LNCaP clone FGC (cell line): ENCODE data around the gene WHRN.

ENCODE experiments used
- DNase-seq: peaks from one replicate; pipeline ENCODE4 v3.0.0-alpha.2; 2011; ENCODE audit warnings: low read depth
- H3K4me3 ChIP-seq: 2 replicates; pipeline ENCODE4 v1.5.1; 2011; ENCODE audit warnings: mild to moderate bottlenecking, low read depth, low read length, control low read depth
- TF ChIP-seq, protein P1 (sequence below): IDR thresholded peaks from 2 replicates; pipeline ENCODE4 v1.5.1; 2012; ENCODE audit warnings: mild to moderate bottlenecking; ENCODE audit not compliant: control insufficient read depth, insufficient read depth; ENCODE audit errors: extremely low read depth

The WHRN gene

DNA sequence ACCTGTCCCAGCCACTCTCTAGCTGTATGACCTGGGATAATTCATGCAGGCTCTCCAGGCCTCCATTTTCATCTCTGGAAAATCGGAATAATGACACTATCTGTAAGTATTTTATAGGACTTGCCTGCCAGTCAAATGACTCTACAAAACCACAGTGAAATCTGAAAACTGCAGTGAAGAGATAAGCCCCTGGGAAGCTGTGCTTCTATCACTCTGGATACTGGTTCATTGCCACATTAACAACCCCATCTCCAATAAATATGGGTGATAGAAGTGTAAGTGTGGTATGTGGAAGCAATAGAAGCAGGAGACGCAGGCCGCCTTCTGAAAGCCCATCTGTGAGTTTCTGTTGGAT lies 31.8 kb downstream of the WHRN start:
- H3K4me3 ChIP-seq: no peak overlapping the region
- DNase-seq: no peak
- TF ChIP-seq, protein P1, sequence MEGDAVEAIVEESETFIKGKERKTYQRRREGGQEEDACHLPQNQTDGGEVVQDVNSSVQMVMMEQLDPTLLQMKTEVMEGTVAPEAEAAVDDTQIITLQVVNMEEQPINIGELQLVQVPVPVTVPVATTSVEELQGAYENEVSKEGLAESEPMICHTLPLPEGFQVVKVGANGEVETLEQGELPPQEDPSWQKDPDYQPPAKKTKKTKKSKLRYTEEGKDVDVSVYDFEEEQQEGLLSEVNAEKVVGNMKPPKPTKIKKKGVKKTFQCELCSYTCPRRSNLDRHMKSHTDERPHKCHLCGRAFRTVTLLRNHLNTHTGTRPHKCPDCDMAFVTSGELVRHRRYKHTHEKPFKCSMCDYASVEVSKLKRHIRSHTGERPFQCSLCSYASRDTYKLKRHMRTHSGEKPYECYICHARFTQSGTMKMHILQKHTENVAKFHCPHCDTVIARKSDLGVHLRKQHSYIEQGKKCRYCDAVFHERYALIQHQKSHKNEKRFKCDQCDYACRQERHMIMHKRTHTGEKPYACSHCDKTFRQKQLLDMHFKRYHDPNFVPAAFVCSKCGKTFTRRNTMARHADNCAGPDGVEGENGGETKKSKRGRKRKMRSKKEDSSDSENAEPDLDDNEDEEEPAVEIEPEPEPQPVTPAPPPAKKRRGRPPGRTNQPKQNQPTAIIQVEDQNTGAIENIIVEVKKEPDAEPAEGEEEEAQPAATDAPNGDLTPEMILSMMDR: no peak

DNA sequence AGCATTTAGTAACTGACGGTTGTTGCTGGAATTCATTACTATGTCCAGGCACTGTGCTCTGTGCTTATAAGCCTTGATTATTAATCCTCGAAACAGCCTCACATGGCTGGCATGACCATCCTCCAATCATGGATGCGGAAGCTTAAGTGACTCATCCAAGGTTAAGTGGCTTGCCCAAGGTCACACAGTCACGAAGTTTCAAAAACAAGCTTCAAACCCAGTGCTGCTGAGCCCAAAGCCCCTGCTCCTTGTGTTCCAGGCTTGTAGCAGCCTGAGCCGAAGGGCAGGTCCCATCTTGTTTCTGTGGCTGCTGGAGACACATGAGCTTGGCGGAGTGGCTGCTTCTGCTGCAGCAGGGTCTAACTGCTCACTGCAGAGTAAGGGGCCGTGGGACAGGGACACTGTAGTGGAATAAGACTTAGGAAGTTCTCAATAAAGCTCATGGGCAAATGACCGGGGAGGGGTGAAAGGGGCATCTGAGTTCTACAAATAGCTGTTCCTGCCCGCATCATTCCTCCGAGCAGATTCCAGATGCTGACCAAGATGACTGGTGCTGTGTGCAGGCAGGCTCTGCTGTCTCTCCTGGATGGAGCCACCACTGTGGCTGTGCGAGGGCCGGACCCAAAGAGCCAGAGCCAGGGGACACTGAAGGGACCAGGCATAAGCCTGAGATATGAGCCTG lies 32.4 kb downstream of the WHRN start:
- TF ChIP-seq, protein P1: no peak
- no peak for DNase-seq
- no peak overlapping the region for H3K4me3 ChIP-seq

DNA sequence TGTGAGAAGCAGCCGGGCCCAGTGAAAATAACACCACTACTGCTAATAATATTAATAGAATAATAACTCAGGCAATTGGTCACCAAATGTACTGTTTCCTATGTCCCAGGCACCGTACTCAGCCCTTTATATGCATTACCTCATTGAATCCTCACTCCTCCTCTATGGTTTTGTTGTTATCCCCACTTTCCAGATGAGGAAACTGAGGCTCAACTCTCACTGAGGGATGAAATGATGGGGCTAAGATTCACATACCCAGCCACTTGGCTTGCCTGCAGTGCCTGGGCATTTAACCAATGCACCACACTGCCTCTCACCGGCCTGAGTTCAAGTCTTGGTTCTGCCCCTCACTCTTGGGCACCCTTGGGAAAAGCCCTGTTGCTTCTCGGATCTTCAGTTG lies 34.1 kb downstream of the WHRN start:
- H3K4me3 ChIP-seq: no peak overlapping the region
- no peak for DNase-seq
- TF ChIP-seq, protein P1: no peak

DNA sequence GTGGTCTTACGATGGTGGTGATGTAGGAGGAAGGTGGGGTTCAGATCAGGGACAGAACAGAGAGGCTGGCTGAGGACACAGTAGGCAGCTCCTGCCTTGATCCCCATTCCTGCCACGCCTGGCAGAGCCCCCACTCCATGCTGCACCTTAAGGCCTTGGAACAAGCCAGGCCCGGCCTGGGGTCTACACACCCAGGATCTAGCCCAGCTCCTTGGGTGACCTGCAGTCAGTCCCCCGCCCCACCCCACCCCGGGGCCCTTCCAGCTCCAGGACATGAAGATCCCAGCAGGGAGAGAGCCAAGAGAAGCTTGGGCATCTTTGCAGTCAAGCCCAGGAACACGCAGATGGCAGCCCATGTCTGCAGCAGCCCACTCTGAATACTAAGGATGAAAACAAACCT lies 34.7 kb downstream of the WHRN start:
- no peak overlapping the region for H3K4me3 ChIP-seq
- TF ChIP-seq, protein P1: no peak
- no peak for DNase-seq

DNA sequence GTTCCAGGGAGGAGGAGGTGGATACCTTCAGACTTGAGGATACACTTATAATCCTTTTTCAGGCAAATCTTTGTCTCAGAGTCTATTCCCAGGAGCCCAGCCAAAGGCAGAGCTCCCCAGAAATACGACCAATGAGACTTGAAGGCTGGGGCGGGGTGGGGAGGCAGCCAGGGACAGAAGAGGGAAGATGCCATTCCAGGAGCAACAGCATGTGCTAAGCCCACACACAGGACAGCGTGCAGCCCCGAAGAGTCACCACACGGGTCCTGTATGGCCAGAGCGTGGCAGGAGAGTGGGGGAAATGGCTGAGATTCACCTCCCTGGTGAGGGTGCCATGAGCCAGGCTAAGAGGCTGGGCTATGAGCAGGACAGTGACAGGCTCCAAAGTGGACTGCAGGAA lies 35.2 kb downstream of the WHRN start:
- no peak overlapping the region for H3K4me3 ChIP-seq
- TF ChIP-seq, protein P1: no peak
- DNase-seq: no peak

DNA sequence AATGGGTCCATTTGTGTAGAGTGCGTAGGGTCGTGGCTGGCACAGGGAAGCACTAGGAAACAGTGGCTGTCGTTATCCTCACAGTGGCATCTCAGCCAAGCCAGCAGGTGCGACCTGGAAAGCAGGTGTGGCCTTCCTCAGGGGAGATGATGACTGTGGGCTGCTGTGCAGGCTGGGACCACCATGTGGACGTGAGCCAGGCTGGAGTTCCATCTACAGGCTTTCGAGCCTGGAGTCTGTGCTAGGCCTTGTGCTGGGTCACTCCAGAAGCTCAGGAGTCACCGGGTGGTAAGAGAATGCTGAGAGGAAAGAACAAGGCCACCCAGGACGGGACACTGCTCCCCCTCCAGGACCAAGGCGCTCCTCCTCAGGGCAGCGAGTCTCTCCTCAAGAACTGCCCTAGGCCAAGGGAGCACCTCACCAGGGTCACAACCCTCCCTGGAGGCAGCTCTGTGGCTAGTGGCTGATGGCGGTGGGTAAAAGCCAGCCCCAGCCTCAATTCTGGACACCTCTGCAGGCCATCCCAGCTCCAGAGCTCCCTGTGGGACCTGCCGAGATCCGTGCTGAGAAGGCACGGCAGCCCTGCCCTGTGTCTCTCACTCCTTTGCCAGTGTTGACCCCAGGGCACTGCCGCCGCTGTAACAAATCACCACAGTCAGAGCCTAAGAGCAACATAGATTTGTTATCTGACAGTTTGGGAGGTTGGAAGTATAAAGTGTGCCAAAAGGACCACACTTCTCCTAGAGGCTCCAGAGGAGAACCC lies 36.0 kb downstream of the WHRN start:
- no peak overlapping the region for H3K4me3 ChIP-seq
- TF ChIP-seq, protein P1: no peak
- DNase-seq: no peak

DNA sequence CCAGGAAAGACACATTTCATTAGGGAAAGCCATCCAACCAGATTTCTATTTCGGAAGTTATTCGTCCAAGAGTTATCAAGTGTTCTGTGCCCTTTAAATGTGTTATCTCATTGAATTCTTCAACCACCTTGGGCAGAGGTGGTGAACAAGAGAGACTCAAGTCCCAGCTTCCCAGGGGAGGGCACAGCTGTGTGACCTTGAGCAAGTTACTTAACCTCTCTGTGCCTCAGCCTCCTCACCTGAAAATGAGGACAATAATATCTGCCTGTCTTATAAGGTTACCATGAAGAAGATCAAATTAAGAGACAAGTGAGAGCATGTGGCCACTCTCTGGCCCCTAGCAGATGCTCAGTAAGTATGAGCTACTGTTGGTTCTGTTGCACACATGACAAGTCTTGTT lies 37.4 kb downstream of the WHRN start:
- TF ChIP-seq, protein P1: no peak
- DNase-seq: no peak
- H3K4me3 ChIP-seq: no peak overlapping the region
